Colonic mucosa (tissue), 4 donors: ENCODE results near the gene DDX21. TPM values are rescaled to one million over a fixed set of nuclear protein-coding genes. Genes with fewer than 3 reads are reported as not detected.

ENCODE experiments used
- DNase-seq: peaks from one replicate; pipeline ENCODE4 v3.0.0-alpha.2; 2020
- H3K27ac ChIP-seq: fragments of 200-600 bp; one replicate; pipeline ENCODE4 v1.8.0; 2021
- H3K27me3 ChIP-seq: fragments of 200-600 bp; one replicate; pipeline ENCODE4 v1.8.0; 2021
- H3K36me3 ChIP-seq: fragments of 200-600 bp; one replicate; pipeline ENCODE4 v1.8.0; 2021
- H3K4me1 ChIP-seq: fragments of 200-600 bp; one replicate; pipeline ENCODE4 v1.8.0; 2021; ENCODE audit warnings: mild to moderate bottlenecking
- H3K4me3 ChIP-seq: fragments of 200-600 bp; one replicate; pipeline ENCODE4 v1.8.0; 2021
- H3K9ac ChIP-seq, 2 donors: one replicate each; pipeline ENCODE4 v1.7.0; 2013; ENCODE audit warnings: control low read depth in 2 of 2, low read depth in 2 of 2, low read length in 2 of 2
- H3K9me3 ChIP-seq: fragments of 200-600 bp; one replicate; pipeline ENCODE4 v1.8.0; 2021
- intact Hi-C: fragments of 100-400 bp; cut with DNase I; formaldehyde crosslinking; loops from one replicate; pipeline ENCODE4 v1.14.1; 2022
- total RNA-seq, 2 donors: library from RNA; stranded (reverse); fragmentation: NEBNext Ultra II Directional in 1 of 2; extraction: Animal tissue kit (Norgen Biotek cat#: 25700) in 1 of 2; gene quantifications; one replicate each; pipeline ENCODE4 v1.2.1, GENCODE V29; 2021
- TF ChIP-seq, protein P1 (sequence below): fragments of 200-600 bp; IDR thresholded peaks from one replicate; pipeline ENCODE4 v1.8.0; 2022; ENCODE audit warnings: antibody characterized with exemption, mild to moderate bottlenecking
- donor health status: healthy.
- donor health status: DM: no; HTN: no; CAD: no.
- donor health status: DM: no; HTN: no; CAD: no.

DDX21 gene
- total RNA-seq, 2 donors from 2014 or later = 42.8 to 47.5 TPM

- Histone ChIP-seq H3K27me3 (no peaks in the 10 kb centered on the region), H3K9ac (no peak overlapping the region), H3K4me3 (no peak overlapping the region), H3K9me3 (no peaks in the 10 kb centered on the region), H3K27ac (no peak overlapping the region), H3K36me3 (peaks cover 16% of the 10 kb centered on the region), H3K4me1 (no peaks in the 10 kb centered on the region)
- DNase-seq = no peak
- TF ChIP-seq, protein P1, sequence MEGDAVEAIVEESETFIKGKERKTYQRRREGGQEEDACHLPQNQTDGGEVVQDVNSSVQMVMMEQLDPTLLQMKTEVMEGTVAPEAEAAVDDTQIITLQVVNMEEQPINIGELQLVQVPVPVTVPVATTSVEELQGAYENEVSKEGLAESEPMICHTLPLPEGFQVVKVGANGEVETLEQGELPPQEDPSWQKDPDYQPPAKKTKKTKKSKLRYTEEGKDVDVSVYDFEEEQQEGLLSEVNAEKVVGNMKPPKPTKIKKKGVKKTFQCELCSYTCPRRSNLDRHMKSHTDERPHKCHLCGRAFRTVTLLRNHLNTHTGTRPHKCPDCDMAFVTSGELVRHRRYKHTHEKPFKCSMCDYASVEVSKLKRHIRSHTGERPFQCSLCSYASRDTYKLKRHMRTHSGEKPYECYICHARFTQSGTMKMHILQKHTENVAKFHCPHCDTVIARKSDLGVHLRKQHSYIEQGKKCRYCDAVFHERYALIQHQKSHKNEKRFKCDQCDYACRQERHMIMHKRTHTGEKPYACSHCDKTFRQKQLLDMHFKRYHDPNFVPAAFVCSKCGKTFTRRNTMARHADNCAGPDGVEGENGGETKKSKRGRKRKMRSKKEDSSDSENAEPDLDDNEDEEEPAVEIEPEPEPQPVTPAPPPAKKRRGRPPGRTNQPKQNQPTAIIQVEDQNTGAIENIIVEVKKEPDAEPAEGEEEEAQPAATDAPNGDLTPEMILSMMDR = no peak
- intact Hi-C loops = no loop called here
Measured at GRCh38 chr10:68981074-68981473, 25.1 kb downstream of the DDX21 start.

- DNase-seq = no peak
- Histone ChIP-seq H3K9me3 (no peaks in the 10 kb centered on the region), H3K4me1 (no peaks in the 10 kb centered on the region), H3K36me3 (peaks cover 16% of the 10 kb centered on the region), H3K9ac (no peak overlapping the region), H3K27me3 (no peaks in the 10 kb centered on the region), H3K27ac (no peak overlapping the region), H3K4me3 (no peak overlapping the region)
- intact Hi-C loops = no loop called here
- TF ChIP-seq, protein P1 = no peak
Measured at GRCh38 chr10:68982389-68982788, 26.4 kb downstream of the DDX21 start.

DNA sequence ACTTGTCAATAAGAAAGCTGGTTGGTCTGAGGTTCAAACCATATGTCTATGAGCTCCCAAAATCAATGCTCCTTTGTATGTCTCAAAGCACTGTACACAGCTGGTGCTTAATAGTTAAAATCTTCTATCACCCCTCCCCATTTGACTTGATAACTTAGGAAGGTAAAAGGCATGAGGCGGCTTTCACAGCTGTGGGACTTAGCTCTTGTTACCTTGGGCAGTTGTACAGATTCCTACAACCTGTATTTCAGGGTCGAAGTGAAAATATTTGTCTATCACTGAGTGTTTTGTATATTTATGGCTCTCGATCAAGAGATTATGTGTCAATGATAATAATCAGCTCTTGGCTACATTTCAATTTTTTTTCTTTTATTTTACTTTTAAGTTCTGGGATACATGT, 31.6 kb downstream of the DDX21 start:
- H3K9me3 ChIP-seq = no peaks in the 10 kb centered on the region
- TF ChIP-seq, protein P1 = no peak
- intact Hi-C loops = no loop called here
- no peak overlapping the region for H3K4me3 ChIP-seq
- no peak overlapping the region for H3K27ac ChIP-seq
- no peaks in the 10 kb centered on the region for H3K27me3 ChIP-seq
- H3K4me1 ChIP-seq = peaks cover 5% of the 10 kb centered on the region
- H3K9ac ChIP-seq = no peak overlapping the region
- DNase-seq = no peak
- peaks cover 2% of the 10 kb centered on the region for H3K36me3 ChIP-seq

DNA sequence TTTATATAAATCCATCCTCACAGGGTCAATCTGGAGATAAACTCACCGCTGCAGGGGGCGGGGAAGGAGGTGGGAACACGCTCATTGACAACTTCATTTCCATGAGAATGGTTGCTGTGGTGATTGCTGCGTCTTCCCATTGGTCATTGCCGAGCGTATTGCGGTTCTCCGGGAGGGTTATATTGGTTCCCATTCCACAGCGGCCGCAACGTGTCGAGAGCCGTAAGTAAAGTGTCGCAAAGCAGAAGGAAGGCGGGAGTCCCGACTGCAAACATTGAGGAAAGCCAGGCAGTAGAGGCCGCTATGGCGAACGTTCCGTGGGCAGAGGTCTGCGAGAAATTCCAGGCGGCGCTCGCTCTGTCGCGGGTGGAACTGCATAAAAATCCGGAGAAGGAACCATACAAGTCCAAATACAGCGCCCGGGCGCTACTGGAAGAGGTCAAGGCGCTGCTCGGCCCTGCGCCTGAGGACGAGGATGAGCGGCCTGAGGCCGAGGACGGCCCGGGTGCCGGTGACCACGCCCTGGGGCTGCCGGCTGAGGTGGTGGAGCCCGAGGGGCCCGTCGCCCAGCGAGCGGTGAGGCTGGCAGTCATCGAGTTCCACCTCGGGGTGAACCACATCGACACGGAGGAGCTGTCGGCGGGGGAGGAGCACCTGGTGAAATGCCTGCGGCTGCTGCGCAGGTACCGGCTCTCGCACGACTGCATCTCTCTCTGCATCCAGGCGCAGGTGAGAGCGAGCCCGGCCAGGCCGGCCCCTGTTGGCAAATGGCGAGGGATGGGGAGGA, 32.8 kb downstream of the DDX21 start, which contains the start of gene KIFBP:
Gene KIFBP, plus strand, starts transcription at position 274 of the 787 bp plus-strand sequence. Its CDS starts 30 bp downstream, at position 304.
- DNase-seq = peak; percentile 97
- Histone ChIP-seq H3K4me1 (peaks cover 5% of the 10 kb centered on the region), H3K36me3 (no peaks in the 10 kb centered on the region), H3K27me3 (no peaks in the 10 kb centered on the region), H3K9ac (peak within 1 kb of the TSS; percentile 89 to 95), H3K9me3 (no peaks in the 10 kb centered on the region), H3K4me3 (peak within 1 kb of the TSS; percentile 91), H3K27ac (peak within 1 kb of the TSS; percentile 75)
- TF ChIP-seq, protein P1 = peak; percentile 22
- intact Hi-C loops = no loop called here

- TF ChIP-seq, protein P1 = no peak
- peak overlapping the region; percentile 75 for H3K27ac ChIP-seq
- no peaks in the 10 kb centered on the region for H3K9me3 ChIP-seq
- DNase-seq = no peak
- no peaks in the 10 kb centered on the region for H3K27me3 ChIP-seq
- H3K4me3 ChIP-seq = peak overlapping the region; percentile 91
- peaks cover 5% of the 10 kb centered on the region for H3K4me1 ChIP-seq
- intact Hi-C loops = no loop called here
- H3K36me3 ChIP-seq = no peaks in the 10 kb centered on the region
- peak overlapping the region; percentile 89 to 95 for H3K9ac ChIP-seq
Measured at GRCh38 chr10:68989317-68989990, 33.5 kb downstream of the DDX21 start.
